ENCODE results near the gene CYP1A2.

The CYP1A2 gene

DNA sequence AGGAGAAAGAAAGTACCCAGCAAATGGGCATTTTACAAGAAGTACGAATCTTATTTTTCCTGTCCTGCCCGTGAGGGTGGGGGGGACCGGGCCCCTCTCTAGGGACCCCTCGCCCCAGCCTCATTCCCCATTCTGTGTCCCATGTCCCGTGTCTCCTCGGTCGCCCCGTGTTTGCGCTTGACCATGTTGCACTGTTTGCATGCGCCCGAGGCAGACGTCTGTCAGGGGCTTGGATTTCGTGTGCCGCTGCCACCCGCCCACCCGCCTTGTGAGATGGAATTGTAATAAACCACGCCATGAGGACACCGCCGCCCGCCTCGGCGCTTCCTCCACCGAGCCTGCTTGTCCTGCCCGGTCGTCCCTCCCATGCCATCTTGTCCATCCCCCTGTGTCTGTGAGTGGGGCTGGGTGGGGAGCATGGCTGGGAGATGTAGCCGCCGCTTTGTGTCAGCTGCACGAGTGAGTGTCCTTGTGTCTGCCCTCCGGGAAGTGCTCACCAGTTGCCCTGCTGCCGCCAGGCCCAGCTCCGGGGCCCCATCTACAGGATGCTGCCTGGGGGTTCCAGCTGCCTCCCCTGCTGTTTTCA lies 54.3 kb downstream of the CYP1A2 start:
- no peak for DNase-seq (ENCODE audit: low read depth in 2 of 2)

DNA sequence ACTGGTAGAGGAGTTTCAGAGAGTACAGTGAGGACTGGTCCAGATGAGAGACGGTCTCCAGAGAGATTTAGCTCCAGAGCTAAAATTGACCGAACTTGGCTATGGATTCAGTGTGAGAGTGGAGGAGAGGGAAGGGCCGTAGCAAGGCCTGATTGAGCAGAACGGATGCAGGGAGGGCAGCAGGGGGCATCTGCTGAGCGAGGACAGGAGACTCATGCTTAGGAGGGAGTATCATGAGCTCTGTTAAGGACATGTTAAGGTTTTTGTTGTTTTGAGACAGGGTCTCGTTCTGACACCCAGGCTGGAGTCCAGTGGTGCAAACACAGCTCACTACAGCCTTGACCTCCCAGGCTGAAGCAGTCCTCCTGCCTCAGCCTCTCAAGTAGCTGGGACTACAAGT lies 56.3 kb downstream of the CYP1A2 start:
- DNase-seq (ENCODE audit: low read depth in 2 of 2): no peak

Measured in stimulated activated CD4-positive, alpha-beta T cell treated with anti-CD3 and anti-CD28 coated beads, Interleukin-12 subunit alpha, Interleukin-12 subunit beta, amount 100 ng/mL, for 24 hours (primary cell).